Measurements from ENCODE around the gene NMNAT3.

- TF ChIP-seq FOXM1 (IDR thresholded peaks at IDR 0.05; ENCODE audit: borderline replicate concordance), result no peak
- no peak for TF ChIP-seq SP1 (IDR thresholded peaks at IDR 0.05)
- no peak for TF ChIP-seq LEF1 (IDR thresholded peaks at IDR 0.05; ENCODE audit: borderline replicate concordance)
- TF ChIP-seq FOXK2 (IDR thresholded peaks at IDR 0.05), result no peak
- no peak for TF ChIP-seq CTBP1 (IDR thresholded peaks at IDR 0.05; ENCODE audit: borderline replicate concordance)
- no peak for TF ChIP-seq BHLHE40 (IDR thresholded peaks at IDR 0.05; ENCODE audit: borderline replicate concordance)
Observed at GRCh38 chr3:139660269-139660668, 17.5 kb downstream of the NMNAT3 start.

Data from HEK293T (cell line).